Cardiac atrium fibroblast (primary cell): ENCODE data around the gene MKRN2. TPM values are rescaled to one million over a fixed set of nuclear protein-coding genes. Genes with fewer than 3 reads are reported as not detected.

ENCODE experiments used
- total RNA-seq: library from RNA; depleted of rRNA; stranded (reverse); fragments of >200 nt; gene quantifications from 2 replicates; pipeline ENCODE4 v1.2.3, GENCODE V29; 2015

The MKRN2 gene
- 39.5 and 45.5 TPM in 2 replicates for total RNA-seq

GRCh38 chr3:12556690-12557472 is at the start of gene MKRN2:
Gene MKRN2 (plus strand): TSS chr3:12557087. CDS start chr3:12557151, 64 bp downstream.

GRCh38 chr3:12545473-12545791 is 11.5 kb upstream of the MKRN2 start, which contains the start of gene MKRN2OS:
Gene MKRN2OS (minus strand): TSS chr3:12545499. CDS start chr3:12545464, 35 bp downstream.

Other genes starting within 250 kb of the MKRN2 start
- 6.2 and 10.8 TPM in 2 replicates for gene TSEN2, start 72.6 kb upstream of the MKRN2 start, total RNA-seq
- gene MKRN2OS, start 11.6 kb upstream of the MKRN2 start, total RNA-seq = not detected in 2 replicates
- 59.8 and 74.4 TPM in 2 replicates for gene RAF1, start 107.0 kb downstream of the MKRN2 start, total RNA-seq
- not detected in 2 replicates for gene TMEM40, start 202.2 kb downstream of the MKRN2 start, total RNA-seq
- under 0.01 and 0.49 TPM in 2 replicates for gene CAND2, start 239.6 kb downstream of the MKRN2 start, total RNA-seq